ENCODE data around the gene NCF2. TPM values are rescaled to one million over a fixed set of nuclear protein-coding genes. Genes with fewer than 3 reads are reported as not detected.

NCF2 gene
- total RNA-seq (2021; fragmentation: NEBNext Ultra II Directional; extraction: Animal tissue kit (Norgen Biotek cat#: 25700)), result 1 to 10 TPM in 4 of 6 experiments, under 1 TPM in 2; 0.61 to 2.8 (median 1.5) TPM
- long read RNA-seq, partial matches to known transcripts, result 1 of 2 reads
- long read RNA-seq, other reads (novel, unspliced or antisense), result 1 of 2 reads

GRCh38 chr1:183590244-183591191 is at the start of gene NCF2:
NCF2 (minus strand) TSS chr1:183590459; CDS start chr1:183590329, 130 bp downstream.
- H3K27me3 Mint-ChIP-seq (ENCODE audit: insufficient read depth), result no peaks in the 10 kb centered on the region; the same call in none of the 2 replicates
- peak; percentile 28 for DNase-seq
- H3K9me3 Mint-ChIP-seq, result no peaks in the 10 kb centered on the region
- H3K4me1 Mint-ChIP-seq (ENCODE audit: low read depth), result peaks cover 25% of the 10 kb centered on the region
- H3K4me3 Mint-ChIP-seq, result no peak within 1 kb of the TSS
- peak within 1 kb of the TSS; percentile 17 for H3K27ac Mint-ChIP-seq
- no peaks in the 10 kb centered on the region for H3K36me3 Mint-ChIP-seq (ENCODE audit: low read depth)
- TF ChIP-seq CTCF (IDR thresholded peaks at IDR 0.05), result no peak

DNA sequence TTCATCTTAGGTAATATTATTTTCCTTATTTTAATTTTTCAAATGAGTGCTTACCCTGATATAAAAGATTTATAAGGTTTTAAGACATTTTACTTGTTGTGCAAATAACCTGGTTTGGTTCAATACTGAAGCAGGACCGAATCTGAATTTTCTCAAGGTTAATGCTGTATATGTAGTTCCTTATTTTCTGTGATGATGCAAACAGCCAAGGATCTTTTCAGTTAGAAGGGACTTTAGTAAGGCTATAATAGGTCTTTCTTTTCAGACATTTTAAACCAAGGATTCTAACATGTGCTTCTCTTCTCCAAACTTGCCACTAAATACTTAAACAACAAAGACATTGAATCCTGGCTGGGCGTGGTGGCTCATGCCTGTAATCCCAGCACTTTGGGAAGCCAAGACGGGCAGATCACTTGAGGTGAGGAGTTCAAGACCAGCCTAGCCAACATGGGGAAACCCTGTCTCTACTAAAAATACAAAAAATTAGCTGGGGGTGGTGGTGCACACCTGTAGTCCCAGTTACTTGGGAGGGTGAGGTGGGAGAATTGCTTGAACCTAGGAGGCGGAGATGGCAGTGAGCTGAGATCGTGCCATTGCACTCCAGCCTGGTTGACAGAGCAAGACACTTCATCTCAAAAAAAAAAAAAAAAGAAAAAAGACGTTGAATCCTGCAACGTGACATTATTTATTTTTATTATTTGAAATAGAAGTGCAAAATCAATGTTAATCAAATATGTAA is 48.6 kb upstream of the NCF2 start:
- H3K4me3 Mint-ChIP-seq, result no peak overlapping the region
- peaks cover 10% of the 10 kb centered on the region for H3K36me3 Mint-ChIP-seq (ENCODE audit: low read depth)
- H3K9me3 Mint-ChIP-seq, result peaks cover 4% of the 10 kb centered on the region; the same call in 1 of the 2 replicates
- no peak for TF ChIP-seq CTCF (IDR thresholded peaks at IDR 0.05)
- peaks cover 37% of the 10 kb centered on the region for H3K4me1 Mint-ChIP-seq (ENCODE audit: low read depth)
- DNase-seq, result no peak
- H3K27ac Mint-ChIP-seq, result no peak overlapping the region
- peaks cover 7% of the 10 kb centered on the region for H3K27me3 Mint-ChIP-seq (ENCODE audit: insufficient read depth)

DNA sequence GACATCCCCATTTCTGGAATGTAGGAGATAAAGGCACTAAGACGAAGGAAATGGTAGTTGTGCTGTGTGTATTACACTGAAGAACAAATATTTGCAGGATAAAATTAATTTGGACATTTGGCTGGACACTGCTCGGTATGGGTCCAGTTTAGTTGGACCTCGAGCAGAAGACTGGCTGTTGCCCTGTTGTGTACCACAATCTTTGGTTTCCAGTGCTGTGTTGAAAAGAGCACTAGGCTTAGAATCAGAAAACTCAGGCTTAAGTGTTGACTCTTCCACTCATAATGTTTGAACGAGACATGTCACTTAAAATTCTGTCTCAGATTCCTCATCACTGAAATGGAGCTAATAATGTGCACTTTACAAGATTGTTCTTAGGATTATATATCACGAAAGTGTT is 46.5 kb upstream of the NCF2 start:
- DNase-seq, result no peak
- Mint-ChIP-seq H3K9me3 (peaks cover 4% of the 10 kb centered on the region; the same call in 1 of the 2 replicates), H3K27ac (peak overlapping the region; percentile 99), H3K4me1 (ENCODE audit: low read depth) (peaks cover 46% of the 10 kb centered on the region), H3K4me3 (peak overlapping the region; percentile 100), H3K27me3 (ENCODE audit: insufficient read depth) (peaks cover 7% of the 10 kb centered on the region), H3K36me3 (ENCODE audit: low read depth) (peaks cover 25% of the 10 kb centered on the region)
- no peak for TF ChIP-seq CTCF (IDR thresholded peaks at IDR 0.05)

GRCh38 chr1:183636334-183636682 is 46.0 kb upstream of the NCF2 start:
- no peak for DNase-seq
- peaks cover 50% of the 10 kb centered on the region for H3K4me1 Mint-ChIP-seq (ENCODE audit: low read depth)
- peaks cover 7% of the 10 kb centered on the region for H3K27me3 Mint-ChIP-seq (ENCODE audit: insufficient read depth)
- peaks cover 29% of the 10 kb centered on the region for H3K36me3 Mint-ChIP-seq (ENCODE audit: low read depth)
- peak overlapping the region; percentile 99 for H3K27ac Mint-ChIP-seq
- no peak for TF ChIP-seq CTCF (IDR thresholded peaks at IDR 0.05)
- H3K9me3 Mint-ChIP-seq, result peaks cover 4% of the 10 kb centered on the region; the same call in 1 of the 2 replicates
- peak overlapping the region; percentile 100 for H3K4me3 Mint-ChIP-seq

- H3K4me3 Mint-ChIP-seq, result peak within 1 kb of the TSS; percentile 100
- DNase-seq, result peak; percentile 96
- peak within 1 kb of the TSS; percentile 99 for H3K27ac Mint-ChIP-seq
- H3K36me3 Mint-ChIP-seq (ENCODE audit: low read depth), result peaks cover 33% of the 10 kb centered on the region
- peaks cover 4% of the 10 kb centered on the region; the same call in 1 of the 2 replicates for H3K9me3 Mint-ChIP-seq
- peaks cover 52% of the 10 kb centered on the region for H3K4me1 Mint-ChIP-seq (ENCODE audit: low read depth)
- TF ChIP-seq CTCF (IDR thresholded peaks at IDR 0.05), result no peak
- peaks cover 7% of the 10 kb centered on the region for H3K27me3 Mint-ChIP-seq (ENCODE audit: insufficient read depth)
Measured at GRCh38 chr1:183635606-183636333, 45.5 kb upstream of the NCF2 start, which contains the start of gene ARPC5. ARPC5 (minus strand) TSS chr1:183635783; CDS start chr1:183635659, 124 bp downstream.

All from HFFc6 (cell line).